OCI-LY1 (cell line): ENCODE data around the gene WHAMM.

ENCODE experiments used
- H2AFZ ChIP-seq: fragments of 200-600 bp; sonication (generic), shearing (Covaris generic); 2 replicates; pipeline ENCODE4 v1.6.0; 2014; ENCODE audit warnings: antibody characterized with exemption, mild to moderate bottlenecking, low read length
- H3F3A ChIP-seq: fragments of 200-600 bp; sonication (generic), shearing (Covaris generic); 2 replicates; pipeline ENCODE4 v1.6.0; 2014; ENCODE audit warnings: mild to moderate bottlenecking, antibody characterized with exemption, low read length, moderate library complexity; ENCODE audit not compliant: insufficient read depth
- H3K27ac ChIP-seq: fragments of 200-600 bp; sonication (generic); 2 replicates; pipeline ENCODE4 v1.5.1; 2014; ENCODE audit warnings: low read length, mixed run types, mild to moderate bottlenecking, low read depth; ENCODE audit not compliant: poor library complexity, severe bottlenecking
- H3K27me3 ChIP-seq: fragments of 200-600 bp; sonication (generic); 2 replicates; pipeline ENCODE4 v1.6.0; 2014; ENCODE audit warnings: antibody characterized with exemption, mild to moderate bottlenecking, low read length, moderate library complexity; ENCODE audit not compliant: insufficient read depth
- H3K36me3 ChIP-seq: fragments of 200-600 bp; sonication (generic); 2 replicates; pipeline ENCODE4 v1.6.1; 2014; ENCODE audit warnings: mild to moderate bottlenecking, antibody characterized with exemption, low read length, moderate library complexity, mixed read lengths; ENCODE audit not compliant: insufficient read depth
- H3K4me1 ChIP-seq: fragments of 200-600 bp; sonication (generic); 2 replicates; pipeline ENCODE4 v1.5.1; 2014; ENCODE audit warnings: mild to moderate bottlenecking, low read length, moderate library complexity; ENCODE audit not compliant: insufficient read depth, severe bottlenecking
- H3K4me2 ChIP-seq: fragments of 200-600 bp; sonication (generic), shearing (Covaris generic); 2 replicates; pipeline ENCODE4 v1.6.1; 2014; ENCODE audit warnings: low read length
- H3K4me3 ChIP-seq: fragments of 200-600 bp; sonication (generic); 2 replicates; pipeline ENCODE4 v1.5.1; 2014; ENCODE audit warnings: low read length, low read depth, mild to moderate bottlenecking, mixed read lengths; ENCODE audit not compliant: poor library complexity, severe bottlenecking
- H3K79me2 ChIP-seq: fragments of 200-600 bp; shearing (Covaris generic); 2 replicates; pipeline ENCODE4 v1.6.1; 2016; ENCODE audit warnings: mixed run types, low read length, mixed read lengths; ENCODE audit not compliant: insufficient read depth
- H3K9ac ChIP-seq: fragments of 200-600 bp; sonication (generic), shearing (Covaris generic); 2 replicates; pipeline ENCODE4 v1.6.1; 2014; ENCODE audit warnings: mild to moderate bottlenecking, low read length, mixed read lengths
- H3K9me2 ChIP-seq: fragments of 200-600 bp; sonication (generic), shearing (Covaris generic); 2 replicates; pipeline ENCODE4 v1.6.1; 2014; ENCODE audit warnings: low read depth, mild to moderate bottlenecking, low read length, mixed read lengths
- H3K9me3 ChIP-seq: fragments of 200-600 bp; shearing (Covaris generic); 2 replicates; pipeline ENCODE4 v1.6.1; 2014; ENCODE audit warnings: low read length, mixed read lengths
- H4K20me1 ChIP-seq: fragments of 200-600 bp; sonication (generic), shearing (Covaris generic); 2 replicates; pipeline ENCODE4 v1.6.0; 2016; ENCODE audit warnings: mild to moderate bottlenecking, low read length; ENCODE audit not compliant: insufficient read depth
- EZH2 ChIP-seq: fragments of 200-600 bp; sonication (generic), shearing (Covaris generic); IDR thresholded peaks from 2 replicates; pipeline ENCODE4 v1.8.0; 2017; ENCODE audit warnings: borderline replicate concordance, mixed run types, mild to moderate bottlenecking, antibody characterized with exemption, low read length, moderate library complexity, mixed read lengths
- TF ChIP-seq, protein P1 (sequence below): fragments of 200-600 bp; sonication (generic), shearing (Covaris generic); IDR thresholded peaks from 2 replicates; pipeline ENCODE4 v1.5.1; 2017; ENCODE audit warnings: mild to moderate bottlenecking, antibody characterized with exemption, low read length, moderate library complexity, mixed read lengths

WHAMM gene

DNA sequence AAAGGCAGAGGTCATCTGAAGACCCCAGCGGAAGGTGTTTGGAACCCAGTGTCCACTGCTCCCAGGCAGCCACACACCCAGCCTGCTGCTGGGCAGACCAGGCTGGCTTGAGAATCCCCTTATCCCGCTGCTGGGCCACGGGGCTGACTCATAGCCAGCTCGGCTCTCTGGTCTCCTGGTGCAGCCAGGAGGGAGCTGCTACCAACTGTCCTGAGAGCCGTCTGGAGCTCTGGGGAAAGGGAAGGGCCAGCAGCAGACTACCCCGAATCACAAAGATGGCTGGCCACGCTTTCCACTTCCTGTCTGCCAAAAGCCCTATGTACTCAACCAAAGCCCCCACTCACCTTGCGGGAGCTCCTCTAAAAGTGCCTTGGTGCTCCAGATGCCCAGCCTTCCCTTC lies 38.3 kb downstream of the WHAMM start:
- TF ChIP-seq EZH2, result no peak
- TF ChIP-seq, protein P1, sequence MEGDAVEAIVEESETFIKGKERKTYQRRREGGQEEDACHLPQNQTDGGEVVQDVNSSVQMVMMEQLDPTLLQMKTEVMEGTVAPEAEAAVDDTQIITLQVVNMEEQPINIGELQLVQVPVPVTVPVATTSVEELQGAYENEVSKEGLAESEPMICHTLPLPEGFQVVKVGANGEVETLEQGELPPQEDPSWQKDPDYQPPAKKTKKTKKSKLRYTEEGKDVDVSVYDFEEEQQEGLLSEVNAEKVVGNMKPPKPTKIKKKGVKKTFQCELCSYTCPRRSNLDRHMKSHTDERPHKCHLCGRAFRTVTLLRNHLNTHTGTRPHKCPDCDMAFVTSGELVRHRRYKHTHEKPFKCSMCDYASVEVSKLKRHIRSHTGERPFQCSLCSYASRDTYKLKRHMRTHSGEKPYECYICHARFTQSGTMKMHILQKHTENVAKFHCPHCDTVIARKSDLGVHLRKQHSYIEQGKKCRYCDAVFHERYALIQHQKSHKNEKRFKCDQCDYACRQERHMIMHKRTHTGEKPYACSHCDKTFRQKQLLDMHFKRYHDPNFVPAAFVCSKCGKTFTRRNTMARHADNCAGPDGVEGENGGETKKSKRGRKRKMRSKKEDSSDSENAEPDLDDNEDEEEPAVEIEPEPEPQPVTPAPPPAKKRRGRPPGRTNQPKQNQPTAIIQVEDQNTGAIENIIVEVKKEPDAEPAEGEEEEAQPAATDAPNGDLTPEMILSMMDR, result no peak
- H3K4me3 ChIP-seq, result no peak overlapping the region
- H3K9me2 ChIP-seq, result no peaks in the 10 kb centered on the region
- H3K79me2 ChIP-seq, result no peaks in the 10 kb centered on the region
- H3K9ac ChIP-seq, result no peak overlapping the region
- H4K20me1 ChIP-seq, result no peaks in the 10 kb centered on the region
- peaks cover 91% of the 10 kb centered on the region for H3K4me1 ChIP-seq
- no peaks in the 10 kb centered on the region for H3K27me3 ChIP-seq
- H3K27ac ChIP-seq, result peak overlapping the region; percentile 91
- H3K9me3 ChIP-seq, result no peaks in the 10 kb centered on the region
- no peak overlapping the region for H3K4me2 ChIP-seq
- peaks cover 8% of the 10 kb centered on the region; the same call in 1 of the 2 replicates for H3F3A ChIP-seq
- H3K36me3 ChIP-seq, result no peaks in the 10 kb centered on the region
- H2AFZ ChIP-seq, result no peak overlapping the region

DNA sequence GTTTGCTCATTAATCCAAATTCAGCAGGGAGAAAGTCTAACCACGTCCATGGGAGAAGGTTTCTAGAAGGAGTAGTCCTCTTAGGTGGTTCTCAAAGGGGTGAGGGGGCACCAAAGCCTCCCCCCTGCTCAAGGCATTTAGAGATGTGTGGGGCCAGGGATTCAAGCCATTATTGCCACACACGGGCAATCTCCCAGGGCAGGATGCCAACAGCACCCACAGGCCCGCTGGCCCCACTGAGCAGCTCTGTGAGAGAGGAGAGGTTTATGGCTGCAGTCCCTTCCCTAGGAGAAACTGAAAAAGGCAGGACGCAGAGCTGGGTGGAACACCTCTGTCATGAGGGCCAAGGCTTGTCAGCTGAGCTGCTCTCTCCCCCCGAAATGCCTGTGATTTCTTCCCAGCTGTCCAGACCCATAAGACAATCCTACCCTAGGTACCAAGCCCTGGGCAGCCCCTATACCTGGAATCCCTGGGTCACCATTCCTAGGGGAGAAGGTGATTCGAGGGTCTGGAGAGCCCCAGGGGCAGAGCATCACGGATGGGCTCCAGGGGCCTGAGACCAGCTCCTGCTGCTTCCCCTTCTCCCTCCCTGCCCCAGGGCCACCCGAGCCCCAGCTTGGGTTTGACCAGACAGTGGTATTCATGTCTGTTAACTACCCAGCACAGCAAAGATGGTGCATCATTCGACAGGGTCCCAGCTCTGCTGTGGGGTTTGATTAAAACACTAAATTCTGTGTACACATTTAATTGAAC lies 39.0 kb downstream of the WHAMM start:
- Histone ChIP-seq H3K27ac (peak overlapping the region; percentile 91), H3K79me2 (no peaks in the 10 kb centered on the region), H3K4me3 (no peak overlapping the region), H3K9me3 (no peaks in the 10 kb centered on the region), H3K9ac (peak overlapping the region; percentile 34; the same call in 1 of the 2 replicates), H3F3A (peaks cover 8% of the 10 kb centered on the region; the same call in 1 of the 2 replicates), H3K36me3 (no peaks in the 10 kb centered on the region), H3K4me1 (peaks cover 97% of the 10 kb centered on the region), H3K27me3 (no peaks in the 10 kb centered on the region), H3K4me2 (peak overlapping the region; percentile 6; the same call in 1 of the 2 replicates), H3K9me2 (no peaks in the 10 kb centered on the region), H4K20me1 (no peaks in the 10 kb centered on the region), H2AFZ (no peak overlapping the region)
- TF ChIP-seq, protein P1, result no peak
- TF ChIP-seq EZH2, result no peak

DNA sequence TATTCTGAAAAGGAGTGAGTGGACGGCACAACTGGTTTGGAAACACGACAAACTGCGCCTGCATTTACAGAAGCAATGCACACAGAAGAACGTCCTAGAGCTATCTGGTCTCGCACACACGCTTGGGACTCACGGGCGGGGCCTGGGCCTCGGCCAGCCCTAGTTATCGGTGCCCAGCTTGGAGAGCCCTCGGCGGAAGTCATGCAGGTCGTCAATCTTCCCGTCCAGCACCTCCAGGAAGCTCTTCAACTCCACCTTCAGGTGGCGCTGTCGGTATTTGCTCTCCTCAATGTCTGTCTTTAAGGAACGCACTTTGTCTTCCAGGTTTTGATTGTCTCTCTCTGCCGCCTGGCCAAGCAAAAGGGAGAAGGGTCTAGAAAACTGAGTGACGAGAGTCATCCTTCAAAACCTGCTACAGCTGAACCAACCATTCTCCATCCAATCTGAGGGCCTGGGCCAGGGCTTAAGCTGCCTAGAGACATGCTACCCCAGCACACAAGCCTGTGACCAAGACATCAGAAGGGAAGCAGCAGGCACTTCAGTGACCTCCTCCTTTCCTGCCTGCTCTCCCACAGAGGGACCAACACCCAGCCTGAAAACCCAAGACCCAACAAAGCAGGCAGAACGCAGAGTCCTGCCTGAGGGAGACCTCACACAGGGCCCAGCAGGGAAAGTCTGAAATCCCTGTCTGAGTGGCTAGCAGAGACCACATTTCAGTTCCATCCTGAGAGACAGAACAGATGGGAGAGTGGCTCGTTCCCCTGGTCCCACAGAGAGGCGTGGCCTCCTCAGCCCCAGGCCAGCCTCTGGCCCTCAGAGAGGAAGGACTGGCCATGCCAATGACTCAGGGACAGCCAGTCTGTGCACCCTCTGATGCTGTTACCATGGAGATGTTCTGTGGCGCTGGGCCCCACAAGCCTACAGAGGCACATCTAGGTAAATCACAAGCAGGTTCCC lies 40.4 kb downstream of the WHAMM start:
- Histone ChIP-seq H3K27ac (peak overlapping the region; percentile 91), H3K4me2 (peak overlapping the region; percentile 58), H2AFZ (peak overlapping the region; percentile 73), H3K9me2 (no peaks in the 10 kb centered on the region), H3K9ac (peak overlapping the region; percentile 34; the same call in 1 of the 2 replicates), H3K36me3 (no peaks in the 10 kb centered on the region), H3K79me2 (no peaks in the 10 kb centered on the region), H3K4me3 (peak overlapping the region; percentile 37), H3K4me1 (peaks cover 87% of the 10 kb centered on the region), H3F3A (peaks cover 8% of the 10 kb centered on the region; the same call in 1 of the 2 replicates), H4K20me1 (no peaks in the 10 kb centered on the region), H3K27me3 (no peaks in the 10 kb centered on the region), H3K9me3 (no peaks in the 10 kb centered on the region)
- TF ChIP-seq, protein P1, result peak; percentile 89
- no peak for TF ChIP-seq EZH2
